Natural killer cell (primary cell): ENCODE data around the gene GRIK1. TPM values are rescaled to one million over a fixed set of nuclear protein-coding genes. Genes with fewer than 3 reads are reported as not detected.

Experiments used
- ATAC-seq, 3 donors: fragments of 150-1000 bp in 2 of 3; fragments of 200-7000 bp in 1 of 3; cut with Tn5 transposase; 1 replicate in 1 of 3; 2 replicates in 2 of 3; pipeline ENCODE4 v1.10.0; 2021; ENCODE audit warnings: mild to moderate bottlenecking in 2 of 3, moderate library complexity in 2 of 3
- DNase-seq, 2 donors: peaks; one replicate each; pipeline versions ENCODE4 v3.0.0 to v3.0.0-alpha.2; 2013 to 2021; ENCODE audit warnings: mixed read lengths in 1 of 2
- H3K27ac ChIP-seq: one replicate; pipeline ENCODE4 v1.5.1; 2013; ENCODE audit warnings: mild to moderate bottlenecking, low read length
- H3K27me3 ChIP-seq: one replicate; pipeline ENCODE4 v1.6.1; 2013; ENCODE audit warnings: low read length; ENCODE audit not compliant: control insufficient read depth, insufficient read depth
- H3K36me3 ChIP-seq: one replicate; pipeline ENCODE4 v1.6.1; 2013; ENCODE audit warnings: low read length; ENCODE audit not compliant: control insufficient read depth, insufficient read depth
- H3K4me1 ChIP-seq: one replicate; pipeline ENCODE4 v1.6.1; 2013; ENCODE audit warnings: low read length; ENCODE audit not compliant: control insufficient read depth, insufficient read depth
- H3K4me3 ChIP-seq: one replicate; pipeline ENCODE4 v1.5.1; 2013; ENCODE audit warnings: low read length
- H3K9me3 ChIP-seq: one replicate; pipeline ENCODE4 v1.6.1; 2013; ENCODE audit warnings: low read length; ENCODE audit not compliant: control insufficient read depth, insufficient read depth
- H3K27ac Mint-ChIP-seq, 2 donors: one replicate each; pipeline ENCODE4 v1.8.0; 2022; ENCODE audit warnings: mild to moderate bottlenecking in 2 of 2, mixed read lengths in 2 of 2, moderate library complexity in 1 of 2
- H3K27me3 Mint-ChIP-seq, 2 donors: one replicate each; pipeline ENCODE4 v1.8.0; 2022; ENCODE audit warnings: low read depth in 2 of 2, mixed read lengths in 2 of 2
- H3K36me3 Mint-ChIP-seq: one replicate; pipeline ENCODE4 v1.8.0; 2022; ENCODE audit warnings: mixed read lengths
- H3K4me1 Mint-ChIP-seq, 2 donors: one replicate each; pipeline ENCODE4 v1.8.0; 2022; ENCODE audit warnings: mixed read lengths in 2 of 2
- H3K4me3 Mint-ChIP-seq: one replicate; pipeline ENCODE4 v1.8.0; 2022; ENCODE audit warnings: mild to moderate bottlenecking, moderate library complexity, mixed read lengths
- H3K9me3 Mint-ChIP-seq, 2 donors: one replicate each; pipeline ENCODE4 v1.8.0; 2022; ENCODE audit warnings: mixed read lengths in 2 of 2
- CTCF ChIP-seq: fragments of 200-600 bp; IDR thresholded peaks from one replicate; pipeline ENCODE4 v1.8.0; 2022; ENCODE audit warnings: antibody characterized with exemption
- WGBS: methylation state at CpG from one replicate; pipeline ENCODE4 v1.1.7; 2013; ENCODE audit warnings: missing lambda C conversion rate; ENCODE audit not compliant: insufficient coverage; 5-methylcytosine and 5-hydroxymethylcytosine counted together
- intact Hi-C: fragments of 100-400 bp; cut with micrococcal nuclease; formaldehyde crosslinking; loops from one replicate; pipeline ENCODE4 v1.14.2; 2022
- total RNA-seq, 4 donors: library from RNA; stranded (reverse); fragments of 120-200 nt in 1 of 4; gene quantifications; one replicate each; pipeline versions ENCODE4 v1.2.3 to v1.2.4, GENCODE V29; 2013 to 2022

Gene GRIK1
- total RNA-seq, 3 donors from 2014 or later (not counting 1 experiment from before 2014, with no cell fraction given): not detected

DNA sequence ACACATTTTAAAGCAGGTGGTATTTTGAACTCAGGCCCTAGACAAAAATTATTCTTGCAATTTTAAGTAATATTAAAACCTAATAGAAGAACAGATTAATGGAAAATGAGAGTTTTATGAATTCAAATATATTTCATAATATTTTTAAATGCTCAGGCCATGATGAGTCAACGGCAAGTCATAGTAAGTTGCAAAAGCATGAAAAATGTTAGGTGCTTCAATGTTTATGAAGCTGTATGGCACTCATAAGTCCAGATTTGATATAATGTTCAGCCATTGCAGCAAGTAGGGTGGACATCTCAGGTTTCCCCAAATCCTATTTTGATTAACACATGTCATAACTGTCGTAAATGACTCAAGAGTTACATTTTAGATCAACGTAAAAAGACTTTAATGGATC, 112.6 kb downstream of the GRIK1 start:
- Histone ChIP-seq H3K27ac (no peak overlapping the region), H3K9me3 (peaks cover 1% of the 10 kb centered on the region), H3K4me1 (no peaks in the 10 kb centered on the region), H3K36me3 (no peaks in the 10 kb centered on the region), H3K4me3 (no peak overlapping the region), H3K27me3 (no peaks in the 10 kb centered on the region)
- no peak for ATAC-seq
- Mint-ChIP-seq H3K4me1 (no peaks in the 10 kb centered on the region), H3K36me3 (no peaks in the 10 kb centered on the region), H3K4me3 (no peak overlapping the region), H3K27me3 (no peaks in the 10 kb centered on the region), H3K27ac (no peak overlapping the region), H3K9me3 (peaks cover 9 to 16% of the 10 kb centered on the region in 2 donors)
- 100% methylated on average over 1 of the region's 3 CpGs for WGBS
- DNase-seq: no peak
- intact Hi-C loops: no loop called here
- no peak for TF ChIP-seq CTCF

DNA sequence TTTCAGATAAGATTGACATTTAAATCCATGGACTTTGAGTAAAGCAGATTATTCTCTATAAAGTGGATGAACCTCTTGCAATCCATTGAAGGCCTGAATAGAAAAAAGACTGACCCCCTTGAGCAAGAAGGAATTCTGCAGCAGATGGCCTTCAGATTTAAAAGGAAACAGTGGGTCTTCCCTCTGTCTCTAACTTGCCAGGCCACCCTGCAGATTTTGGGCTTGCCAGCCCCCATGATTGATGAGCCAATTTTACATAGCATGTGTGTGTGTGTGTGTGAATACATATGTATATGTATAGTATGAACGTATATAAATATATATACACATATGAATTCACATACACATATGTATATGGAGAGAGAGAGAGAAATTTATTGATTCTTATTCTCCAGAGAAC, 113.4 kb downstream of the GRIK1 start:
- no peak for TF ChIP-seq CTCF
- Mint-ChIP-seq H3K9me3 (peaks cover 9 to 13% of the 10 kb centered on the region in 2 donors), H3K4me3 (no peak overlapping the region), H3K27me3 (no peaks in the 10 kb centered on the region), H3K36me3 (no peaks in the 10 kb centered on the region), H3K27ac (no peak overlapping the region), H3K4me1 (no peaks in the 10 kb centered on the region)
- Histone ChIP-seq H3K36me3 (no peaks in the 10 kb centered on the region), H3K27ac (no peak overlapping the region), H3K9me3 (no peaks in the 10 kb centered on the region), H3K4me3 (no peak overlapping the region), H3K4me1 (no peaks in the 10 kb centered on the region), H3K27me3 (no peaks in the 10 kb centered on the region)
- WGBS: no CpG with 5 or more reads among the region's 1 CpG
- no peak for ATAC-seq
- intact Hi-C loops: no loop called here
- no peak for DNase-seq

- Mint-ChIP-seq H3K9me3 (peaks cover 6 to 10% of the 10 kb centered on the region in 2 donors), H3K36me3 (no peaks in the 10 kb centered on the region), H3K27me3 (no peaks in the 10 kb centered on the region), H3K4me3 (no peak overlapping the region), H3K27ac (no peak overlapping the region), H3K4me1 (no peaks in the 10 kb centered on the region)
- H3K36me3 ChIP-seq: no peaks in the 10 kb centered on the region
- no peak for ATAC-seq
- no peaks in the 10 kb centered on the region for H3K27me3 ChIP-seq
- H3K9me3 ChIP-seq: no peaks in the 10 kb centered on the region
- no peak for DNase-seq
- TF ChIP-seq CTCF: no peak
- H3K4me3 ChIP-seq: no peak overlapping the region
- WGBS: no CpG with 5 or more reads among the region's 2 CpGs
- no peaks in the 10 kb centered on the region for H3K4me1 ChIP-seq
- no peak overlapping the region for H3K27ac ChIP-seq
- intact Hi-C loops: no loop called here
Measured at GRCh38 chr21:29825936-29826335, 113.9 kb downstream of the GRIK1 start.

GRCh38 chr21:29825345-29825744, 114.5 kb downstream of the GRIK1 start:
- Histone ChIP-seq H3K36me3 (no peaks in the 10 kb centered on the region), H3K4me3 (no peak overlapping the region), H3K27ac (no peak overlapping the region), H3K27me3 (no peaks in the 10 kb centered on the region), H3K9me3 (no peaks in the 10 kb centered on the region), H3K4me1 (no peaks in the 10 kb centered on the region)
- no peak for ATAC-seq
- Mint-ChIP-seq H3K4me1 (no peaks in the 10 kb centered on the region), H3K27ac (no peak overlapping the region), H3K4me3 (no peak overlapping the region), H3K36me3 (no peaks in the 10 kb centered on the region), H3K9me3 (peaks cover 6 to 10% of the 10 kb centered on the region in 2 donors), H3K27me3 (no peaks in the 10 kb centered on the region)
- no peak for TF ChIP-seq CTCF
- DNase-seq: no peak
- intact Hi-C loops: no loop called here
